HepG2 (cell line): ENCODE results near the gene LTB4R. TPM values are rescaled to one million over a fixed set of nuclear protein-coding genes. Genes with fewer than 3 reads are reported as not detected.

ENCODE experiments used
- AHR ChIP-seq: IDR thresholded peaks from 2 replicates; pipeline ENCODE4 v1.6.1; 2018; ENCODE audit warnings: missing genetic modification reagents, missing compliant biosample characterization
- ATF7-NPFF ChIP-seq: sonication (generic); formaldehyde crosslinking; IDR thresholded peaks from 2 replicates; pipeline ENCODE4 v1.8.1; 2023; ENCODE audit warnings: mild to moderate bottlenecking, low read depth, missing genetic modification reagents, moderate library complexity
- BRCA1 ChIP-seq: sonication (generic); formaldehyde crosslinking; IDR thresholded peaks from 2 replicates; pipeline ENCODE4 v1.4.0; 2020; ENCODE audit warnings: missing genetic modification reagents
- DMAP1 ChIP-seq: IDR thresholded peaks from 2 replicates; pipeline ENCODE4 v1.6.1; 2016
- ETV5 ChIP-seq: IDR thresholded peaks from 2 replicates; pipeline ENCODE4 v1.6.1; 2018; ENCODE audit warnings: missing biosample characterization, missing genetic modification reagents, inconsistent platforms, borderline replicate concordance
- GATAD2A ChIP-seq: IDR thresholded peaks from 2 replicates; pipeline ENCODE4 v1.6.1; 2016
- GMEB2 ChIP-seq: IDR thresholded peaks from 2 replicates; pipeline ENCODE4 v1.6.1; 2016; ENCODE audit warnings: missing biosample characterization, missing genetic modification reagents, low read depth
- HIC2 ChIP-seq: sonication (generic); formaldehyde crosslinking; IDR thresholded peaks from 2 replicates; pipeline ENCODE4 v1.9.0; 2022; ENCODE audit warnings: low read depth, missing genetic modification reagents
- HIVEP1 ChIP-seq: sonication (generic); formaldehyde crosslinking; IDR thresholded peaks from 2 replicates; pipeline ENCODE4 v1.4.0; 2020; ENCODE audit warnings: mild to moderate bottlenecking, missing genetic modification reagents
- KDM2A ChIP-seq: sonication (generic); formaldehyde crosslinking; IDR thresholded peaks from 2 replicates; pipeline ENCODE4 v1.4.0; 2020; ENCODE audit warnings: low read depth, missing genetic modification reagents, borderline replicate concordance
- NR0B2 ChIP-seq: sonication (generic); formaldehyde crosslinking; IDR thresholded peaks from 2 replicates; pipeline ENCODE4 v1.4.0; 2020; ENCODE audit warnings: mild to moderate bottlenecking, missing genetic modification reagents
- NR2F6 ChIP-seq, 2 experiments: IDR thresholded peaks; 2 replicates each; pipeline ENCODE4 v1.6.1; 2016; ENCODE audit warnings: antibody characterized with exemption in 1 of 2, mild to moderate bottlenecking in 1 of 2
- POGZ ChIP-seq: sonication (generic); formaldehyde crosslinking; IDR thresholded peaks from 2 replicates; pipeline ENCODE4 v1.4.0; 2020; ENCODE audit warnings: mild to moderate bottlenecking, missing genetic modification reagents
- REXO4 ChIP-seq: sonication (generic); formaldehyde crosslinking; IDR thresholded peaks from 2 replicates; pipeline ENCODE4 v1.8.0; 2022; ENCODE audit warnings: missing genetic modification reagents, mild to moderate bottlenecking, borderline replicate concordance
- RFXAP ChIP-seq: sonication (generic); formaldehyde crosslinking; IDR thresholded peaks from 2 replicates; pipeline ENCODE4 v1.4.0; 2020; ENCODE audit warnings: missing genetic modification reagents, borderline replicate concordance
- SRY ChIP-seq: sonication (generic); formaldehyde crosslinking; IDR thresholded peaks from 2 replicates; pipeline ENCODE4 v1.8.0; 2022; ENCODE audit warnings: mild to moderate bottlenecking, missing genetic modification reagents
- TAF1 ChIP-seq: sonication (generic); formaldehyde crosslinking; IDR thresholded peaks from 2 replicates; pipeline ENCODE4 v1.4.0; 2020; ENCODE audit warnings: missing genetic modification reagents
- WIZ ChIP-seq: sonication (generic); formaldehyde crosslinking; IDR thresholded peaks from 2 replicates; pipeline ENCODE4 v1.5.1; 2020; ENCODE audit warnings: mild to moderate bottlenecking, missing genetic modification reagents
- ZBTB20 ChIP-seq: sonication (generic); formaldehyde crosslinking; IDR thresholded peaks from 2 replicates; pipeline ENCODE4 v1.8.1; 2023; ENCODE audit warnings: missing genetic modification reagents, low read depth, mild to moderate bottlenecking, borderline replicate concordance
- ZBTB7A ChIP-seq: sonication (generic); formaldehyde crosslinking; IDR thresholded peaks from 2 replicates; pipeline ENCODE4 v1.8.0; 2022; ENCODE audit warnings: mild to moderate bottlenecking, missing genetic modification reagents
- ZMYM2 ChIP-seq: sonication (generic); formaldehyde crosslinking; IDR thresholded peaks from 2 replicates; pipeline ENCODE4 v1.8.0; 2022; ENCODE audit warnings: mild to moderate bottlenecking, missing genetic modification reagents
- ZNF350 ChIP-seq: sonication (generic); formaldehyde crosslinking; IDR thresholded peaks from 2 replicates; pipeline ENCODE4 v1.4.0; 2020; ENCODE audit warnings: mild to moderate bottlenecking, low read depth, missing genetic modification reagents, borderline replicate concordance
- ZNF367 ChIP-seq: sonication (generic); formaldehyde crosslinking; IDR thresholded peaks from 2 replicates; pipeline ENCODE4 v1.4.0; 2020; ENCODE audit warnings: missing genetic modification reagents, borderline replicate concordance
- ZNF644 ChIP-seq: IDR thresholded peaks from 2 replicates; pipeline ENCODE4 v1.6.1; 2016; ENCODE audit warnings: low read depth
- ZNF704 ChIP-seq: sonication (generic); formaldehyde crosslinking; IDR thresholded peaks from 2 replicates; pipeline ENCODE4 v1.8.1; 2023; ENCODE audit warnings: mild to moderate bottlenecking, inconsistent platforms, moderate library complexity, missing genetic modification reagents, borderline replicate concordance
- ZSCAN25 ChIP-seq: sonication (generic); formaldehyde crosslinking; IDR thresholded peaks from 2 replicates; pipeline ENCODE4 v1.8.0; 2022; ENCODE audit warnings: mild to moderate bottlenecking, missing genetic modification reagents
- ZSCAN31 ChIP-seq: sonication (generic); formaldehyde crosslinking; IDR thresholded peaks from 2 replicates; pipeline ENCODE4 v1.5.0; 2020; ENCODE audit warnings: low read depth, mild to moderate bottlenecking, missing genetic modification reagents
- polyA plus RNA-seq, 8 experiments: library from polyadenylated mRNA; depleted of rRNA in 3 of 8; stranded (reverse) in 7 of 8; unstranded in 1 of 8; fragments of >200 nt; fragmentation: Illumina TruSeq in 4 of 8; extraction: Trizol in 4 of 8; gene quantifications; 2 replicates each; pipeline versions ENCODE4 v1.2.1 to v1.2.3, GENCODE V29; 2011 to 2016; ENCODE audit warnings: low read depth in 4 of 8, missing spikeins in 1 of 8, mixed read lengths in 1 of 8; ENCODE audit not compliant: insufficient read depth in 1 of 8
- total RNA-seq, 5 experiments: library from RNA; depleted of rRNA; stranded (reverse); fragments of >200 nt; fragmentation: Illumina TruSeq; extraction: Trizol; gene quantifications; 2 replicates each; pipeline ENCODE4 v1.2.3, GENCODE V29; 2016; ENCODE audit warnings: low read depth in 1 of 5

The LTB4R gene
- total and polyA plus RNA-seq, 2 of the 13 experiments (the other 11 are each of a cell fraction or from before 2014, with no cell fraction given): 3.2 to 8.2 TPM

GRCh38 chr14:24353559-24354481 is 42.5 kb downstream of the LTB4R start (continued):
- no peak for TF ChIP-seq SRY (CRISPR knock-in tag)
- no peak for TF ChIP-seq WIZ
- no peak for TF ChIP-seq ZBTB20 (CRISPR knock-in tag)
- TF ChIP-seq AHR: no peak
- 0 out of 2 replicates have a peak, but pooled peaks have one; percentile 28 for TF ChIP-seq GATAD2A (CRISPR knock-in tag)
- no peak for TF ChIP-seq ZMYM2 (CRISPR knock-in tag)
- no peak for TF ChIP-seq ZSCAN31 (CRISPR knock-in tag)
- TF ChIP-seq RFXAP: no peak
- no peak for TF ChIP-seq ZNF367 (CRISPR knock-in tag)
- no peak for TF ChIP-seq ATF7-NPFF
- no peak for TF ChIP-seq ZBTB7A (CRISPR knock-in tag)
- no peak for TF ChIP-seq TAF1
- no peak for TF ChIP-seq HIVEP1 (CRISPR knock-in tag)
- peak; percentile 85; the same call in 1 of the 2 replicates for TF ChIP-seq ZSCAN25 (CRISPR knock-in tag)
- TF ChIP-seq DMAP1 (CRISPR knock-in tag): no peak
- TF ChIP-seq ZNF644 (CRISPR knock-in tag): 0 out of 2 replicates have a peak, but pooled peaks have one; percentile 72
- TF ChIP-seq NR2F6 (IDR thresholded peaks at IDR 0.05): no peak
- no peak for TF ChIP-seq NR2F6 (CRISPR knock-in tag; IDR thresholded peaks at IDR 0.05)
- TF ChIP-seq REXO4: no peak
- peak; percentile 84; the same call in 1 of the 2 replicates for TF ChIP-seq HIC2 (CRISPR knock-in tag)
- TF ChIP-seq BRCA1: no peak
- no peak for TF ChIP-seq ETV5
- TF ChIP-seq ZNF350: no peak
- no peak for TF ChIP-seq NR0B2
- TF ChIP-seq ZNF704 (CRISPR knock-in tag): no peak
- TF ChIP-seq KDM2A (CRISPR knock-in tag): no peak
- no peak for TF ChIP-seq GMEB2
- TF ChIP-seq POGZ (CRISPR knock-in tag): no peak
